Stimulated activated CD4-positive, alpha-beta T cell treated with anti-CD3 and anti-CD28 coated beads, TNF-alpha, amount 100 ng/mL, for 48 hours (primary cell): ENCODE data around the gene AP1M1.

ENCODE experiments used
- DNase-seq, 3 donors: peaks; one replicate each; pipeline ENCODE4 v3.0.0-alpha.2; 2020; ENCODE audit warnings: low read depth in 3 of 3

The AP1M1 gene

GRCh38 chr19:16232127-16232526 lies 34.4 kb downstream of the AP1M1 start:
- DNase-seq, result no peak

- DNase-seq, result no peak
Observed at GRCh38 chr19:16232568-16232967, 34.9 kb downstream of the AP1M1 start.

GRCh38 chr19:16233081-16233776 lies 35.5 kb downstream of the AP1M1 start:
- DNase-seq, result no peak

GRCh38 chr19:16233836-16234551 lies 36.3 kb downstream of the AP1M1 start:
- no peak for DNase-seq

GRCh38 chr19:16234552-16235445 lies 37.1 kb downstream of the AP1M1 start:
- no peak for DNase-seq

- no peak for DNase-seq
Observed at GRCh38 chr19:16235811-16236652, 38.3 kb downstream of the AP1M1 start.

GRCh38 chr19:16244091-16244490 lies 46.4 kb downstream of the AP1M1 start:
- no peak for DNase-seq

- DNase-seq, result peak; percentile 70 to 83 (median 77)
Observed at GRCh38 chr19:16247353-16248182, 49.9 kb downstream of the AP1M1 start.

GRCh38 chr19:16248380-16249023 lies 50.8 kb downstream of the AP1M1 start:
- no peak for DNase-seq

GRCh38 chr19:16249826-16250404 lies 52.2 kb downstream of the AP1M1 start:
- no peak for DNase-seq

- no peak for DNase-seq
Observed at GRCh38 chr19:16252459-16253205, 54.9 kb downstream of the AP1M1 start.

- DNase-seq, result no peak
Observed at GRCh38 chr19:16254851-16255408, 57.2 kb downstream of the AP1M1 start.

- DNase-seq, result no peak
Observed at GRCh38 chr19:16257509-16258002, 59.8 kb downstream of the AP1M1 start.

- DNase-seq, result no peak
Observed at GRCh38 chr19:16258440-16258903, 60.8 kb downstream of the AP1M1 start.

- DNase-seq, result no peak
Observed at GRCh38 chr19:16259385-16260159, 61.9 kb downstream of the AP1M1 start.

GRCh38 chr19:16260160-16260811 lies 62.6 kb downstream of the AP1M1 start:
- no peak for DNase-seq

GRCh38 chr19:16260812-16261161 lies 63.1 kb downstream of the AP1M1 start:
- no peak for DNase-seq
